Spleen (tissue), 11 donors: ENCODE measurements around the gene RHBDD3. TPM values are rescaled to one million over a fixed set of nuclear protein-coding genes. Genes with fewer than 3 reads are reported as not detected.

Source experiments
- DNase-seq: peaks from one replicate; pipeline ENCODE4 v3.0.0-alpha.2; 2020
- H3K27ac ChIP-seq, 8 donors: fragments of 200-600 bp; sonication (generic) in 7 of 8; 1 replicate in 4 of 8; 2 replicates in 4 of 8; pipeline versions ENCODE4 v1.5.0 to v1.8.0; 2016 to 2021; ENCODE audit warnings: inconsistent platforms in 4 of 8, mild to moderate bottlenecking in 4 of 8, moderate library complexity in 1 of 8
- H3K27me3 ChIP-seq, 7 donors: fragments of 200-600 bp; sonication (generic) in 6 of 7; replicated peaks in 1 of 7; 1 replicate in 4 of 7; 2 replicates in 3 of 7; pipeline versions ENCODE4 v1.5.0 to v1.8.0; 2016 to 2021; ENCODE audit warnings: inconsistent platforms in 3 of 7, mild to moderate bottlenecking in 1 of 7
- H3K36me3 ChIP-seq, 6 donors: fragments of 200-600 bp; sonication (generic) in 5 of 6; 1 replicate in 4 of 6; 2 replicates in 2 of 6; pipeline versions ENCODE4 v1.5.0 to v1.8.0; 2016 to 2021; ENCODE audit warnings: inconsistent platforms in 2 of 6
- H3K4me1 ChIP-seq, 6 donors: fragments of 200-600 bp; sonication (generic) in 5 of 6; 1 replicate in 3 of 6; 2 replicates in 3 of 6; pipeline versions ENCODE4 v1.5.0 to v1.8.0; 2016 to 2021; ENCODE audit warnings: inconsistent platforms in 3 of 6
- H3K4me3 ChIP-seq, 8 donors: fragments of 200-600 bp; sonication (generic) in 7 of 8; 1 replicate in 4 of 8; 2 replicates in 4 of 8; pipeline versions ENCODE4 v1.5.0 to v1.8.0; 2016 to 2021; ENCODE audit warnings: inconsistent platforms in 4 of 8, mild to moderate bottlenecking in 4 of 8, moderate library complexity in 2 of 8
- H3K9me3 ChIP-seq, 8 donors: fragments of 200-600 bp; sonication (generic) in 7 of 8; 1 replicate in 4 of 8; 2 replicates in 4 of 8; pipeline versions ENCODE4 v1.5.0 to v1.8.0; 2016 to 2021; ENCODE audit warnings: inconsistent platforms in 4 of 8
- POLR2A ChIP-seq, 3 donors: fragments of 450-650 bp; IDR thresholded peaks; one replicate each; pipeline ENCODE4 v1.5.1; 2017; ENCODE audit warnings: antibody characterized with exemption in 3 of 3, mild to moderate bottlenecking in 1 of 3
- POLR2AphosphoS5 ChIP-seq, 3 donors: sonication (generic); formaldehyde crosslinking; IDR thresholded peaks; one replicate each; pipeline ENCODE4 v1.5.1; 2017; ENCODE audit warnings: antibody characterized with exemption in 3 of 3
- WGBS, 5 donors: extraction: QIAGEN DNeasy Blood & Tissue Kit in 3 of 5; methylation state at CpG; one replicate each; pipeline versions ENCODE4 v1.1.5 to v1.1.7; 2013 to 2018; 5-methylcytosine and 5-hydroxymethylcytosine counted together
- intact Hi-C: fragments of 100-400 bp; cut with DNase I; formaldehyde crosslinking; loops from one replicate; pipeline ENCODE4 v1.15.0; 2023; ENCODE audit warnings: low total_unique reads
- polyA plus RNA-seq, 3 donors: library from polyadenylated mRNA; stranded (reverse); fragments of 200-250 nt; gene quantifications; one replicate each; pipeline ENCODE4 v1.2.1, GENCODE V29; 2013
- total RNA-seq, 7 donors: library from RNA; depleted of rRNA in 3 of 7; stranded (reverse); fragments of >200 nt in 3 of 7; fragmentation: NEBNext Ultra II Directional in 4 of 7; extraction: Animal tissue kit (Norgen Biotek cat#: 25700) in 4 of 7; gene quantifications; one replicate each; pipeline versions ENCODE4 v1.1.0 to v1.2.1, GENCODE V29; 2016 to 2021
- TF ChIP-seq, protein P1 (sequence below), 11 experiments: fragments of 200-600 bp in 7 of 11; fragments of 450-650 bp in 4 of 11; sonication (generic) in 4 of 11; IDR thresholded peaks in 8 of 11; conservative IDR thresholded peaks in 3 of 11; 1 replicate in 7 of 11; 2 replicates in 4 of 11; pipeline versions ENCODE4 v1.4.0 to v1.8.0; 2016 to 2021; ENCODE audit warnings: antibody characterized with exemption in 11 of 11, inconsistent platforms in 4 of 11, mild to moderate bottlenecking in 1 of 11
- donor health status: healthy with polysubstance abuse.
- donor health status: DM: no; HTN: no; CAD: no; lungs with moderate emphysema.
- donor health status: DM: no; HTN: no; CAD: no.
- donor health status: Bipolar disorder and iron deficiency.
- donor health status: healthy.
- donor health status: DM: no; HTN: no; CAD: no.
- donor health status: DM: yes; HTN: yes; CAD: no.

RHBDD3 gene
- total and polyA plus RNA-seq, 10 donors = 16.3 to 45.8 (median 24.7) TPM

DNA sequence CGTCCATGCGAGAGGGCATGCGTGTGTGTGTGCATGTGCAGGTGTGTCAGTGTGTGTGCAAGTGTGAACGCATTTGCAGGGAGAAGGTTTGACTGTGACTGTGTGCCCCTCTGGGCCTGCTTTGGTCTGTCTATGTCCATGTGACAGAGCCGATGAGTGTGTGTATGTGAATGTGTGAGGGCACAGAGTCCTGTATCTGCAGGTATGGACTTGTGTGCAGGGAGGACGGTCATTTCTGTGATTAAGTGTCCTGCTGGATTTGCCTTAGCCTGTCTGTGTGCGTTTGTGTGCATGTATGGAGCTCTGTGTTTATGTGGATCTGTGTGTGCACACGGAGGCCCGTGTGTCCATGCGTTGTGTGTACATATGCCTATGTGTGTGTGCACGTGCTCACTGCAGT, 56.7 kb downstream of the RHBDD3 start:
- TF ChIP-seq POLR2A (IDR thresholded peaks at IDR 0.05) (no peak), POLR2AphosphoS5 (IDR thresholded peaks at IDR 0.05) (no peak)
- TF ChIP-seq, protein P1, sequence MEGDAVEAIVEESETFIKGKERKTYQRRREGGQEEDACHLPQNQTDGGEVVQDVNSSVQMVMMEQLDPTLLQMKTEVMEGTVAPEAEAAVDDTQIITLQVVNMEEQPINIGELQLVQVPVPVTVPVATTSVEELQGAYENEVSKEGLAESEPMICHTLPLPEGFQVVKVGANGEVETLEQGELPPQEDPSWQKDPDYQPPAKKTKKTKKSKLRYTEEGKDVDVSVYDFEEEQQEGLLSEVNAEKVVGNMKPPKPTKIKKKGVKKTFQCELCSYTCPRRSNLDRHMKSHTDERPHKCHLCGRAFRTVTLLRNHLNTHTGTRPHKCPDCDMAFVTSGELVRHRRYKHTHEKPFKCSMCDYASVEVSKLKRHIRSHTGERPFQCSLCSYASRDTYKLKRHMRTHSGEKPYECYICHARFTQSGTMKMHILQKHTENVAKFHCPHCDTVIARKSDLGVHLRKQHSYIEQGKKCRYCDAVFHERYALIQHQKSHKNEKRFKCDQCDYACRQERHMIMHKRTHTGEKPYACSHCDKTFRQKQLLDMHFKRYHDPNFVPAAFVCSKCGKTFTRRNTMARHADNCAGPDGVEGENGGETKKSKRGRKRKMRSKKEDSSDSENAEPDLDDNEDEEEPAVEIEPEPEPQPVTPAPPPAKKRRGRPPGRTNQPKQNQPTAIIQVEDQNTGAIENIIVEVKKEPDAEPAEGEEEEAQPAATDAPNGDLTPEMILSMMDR (IDR thresholded peaks at IDR 0.05 in 8 of 11, conservative IDR thresholded peaks at IDR 0.05 in 3 of 11) = no peak

More for the DNA sequence above, 56.7 kb downstream of the RHBDD3 start:
- H3K4me1 ChIP-seq = peaks cover 14 to 60% (median 40%) of the 10 kb centered on the region in 6 donors
- DNase-seq = no peak
- H3K36me3 ChIP-seq = peaks cover 0 to 15% (median 2%) of the 10 kb centered on the region in 6 donors
- no peaks in the 10 kb centered on the region for H3K9me3 ChIP-seq
- intact Hi-C loops = no loop called here
- no peak overlapping the region for H3K4me3 ChIP-seq
- peaks cover 0 to 37% (median 2%) of the 10 kb centered on the region in 7 donors for H3K27me3 ChIP-seq
- 80 to 96% (median 90%) methylated on average over 11 of the region's 11 CpGs for WGBS, 5 donors
- H3K27ac ChIP-seq = no peak overlapping the region

Other genes with a start within 250 kb of the RHBDD3 start
- not detected for gene C22orf31, start 206.2 kb downstream of the RHBDD3 start, total RNA-seq
- not detected for gene C22orf31, start 206.2 kb downstream of the RHBDD3 start, polyA plus RNA-seq
- gene KREMEN1, start 194.9 kb downstream of the RHBDD3 start, total RNA-seq = 10 to 100 TPM; 15.0 to 41.3 (median 29.0) TPM
- 1 to 10 TPM; 1.5 to 4.7 (median 2.2) TPM for gene KREMEN1, start 194.9 kb downstream of the RHBDD3 start, polyA plus RNA-seq
- 10 to 100 TPM; 38.0 to 90.3 (median 62.0) TPM for gene EMID1, start 62.1 kb downstream of the RHBDD3 start, total RNA-seq
- gene EMID1, start 62.1 kb downstream of the RHBDD3 start, polyA plus RNA-seq = 10 to 100 TPM; 18.5 to 62.6 (median 60.4) TPM
- gene EWSR1, start 287 bp upstream of the RHBDD3 start, total RNA-seq = 100 to 1,000 TPM; 181 to 282 (median 266) TPM
- gene EWSR1, start 287 bp upstream of the RHBDD3 start, polyA plus RNA-seq = 100 to 1,000 TPM; 127 to 207 (median 204) TPM
- 10 to 100 TPM; 13.8 to 41.5 (median 35.4) TPM for gene GAS2L1, start 38.7 kb upstream of the RHBDD3 start, total RNA-seq
- 10 to 100 TPM in 1 of 3 donors, 1 to 10 TPM in 2; 7.0 to 21.7 (median 8.5) TPM for gene GAS2L1, start 38.7 kb upstream of the RHBDD3 start, polyA plus RNA-seq
- gene RASL10A, start 47.7 kb upstream of the RHBDD3 start, total RNA-seq = 1 to 10 TPM in 5 of 7 donors, under 1 TPM in 2; 0.54 to 4.6 (median 2.0) TPM
- 1 to 10 TPM; 1.8 to 6.1 (median 2.9) TPM for gene RASL10A, start 47.7 kb upstream of the RHBDD3 start, polyA plus RNA-seq
- gene AP1B1, start 120.6 kb upstream of the RHBDD3 start, total RNA-seq = 100 to 1,000 TPM in 6 of 7 donors, 10 to 100 TPM in 1; 92.6 to 150 (median 130) TPM
- gene AP1B1, start 120.6 kb upstream of the RHBDD3 start, polyA plus RNA-seq = 10 to 100 TPM; 43.3 to 69.6 (median 56.0) TPM
- 1 to 10 TPM in 2 of 7 donors, not detected in 5; 1.1 to 1.4 TPM for gene RFPL1, start 170.6 kb upstream of the RHBDD3 start, total RNA-seq
- gene RFPL1, start 170.6 kb upstream of the RHBDD3 start, polyA plus RNA-seq = under 1 TPM; 0.03 to 0.11 (median 0.06) TPM
- gene NEFH, start 212.2 kb upstream of the RHBDD3 start, total RNA-seq = 1 to 10 TPM in 6 of 7 donors, under 1 TPM in 1; 0.60 to 1.7 (median 1.4) TPM
- 1 to 10 TPM in 1 of 3 donors, under 1 TPM in 2; 0.50 to 1.2 (median 0.70) TPM for gene NEFH, start 212.2 kb upstream of the RHBDD3 start, polyA plus RNA-seq